ENCODE results near the gene PCDHB14. TPM values are rescaled to one million over a fixed set of nuclear protein-coding genes. Genes with fewer than 3 reads are reported as not detected.
"Not testable (repeated sequence)": the region's sequence is repeated elsewhere in the genome, so short reads cannot be mapped to it uniquely, and the experiment has no call there.

The PCDHB14 gene
- total and polyA plus RNA-seq, 2 of the 4 experiments (the other 2 are of a cell fraction): 0.18 to 0.36 TPM

DNA sequence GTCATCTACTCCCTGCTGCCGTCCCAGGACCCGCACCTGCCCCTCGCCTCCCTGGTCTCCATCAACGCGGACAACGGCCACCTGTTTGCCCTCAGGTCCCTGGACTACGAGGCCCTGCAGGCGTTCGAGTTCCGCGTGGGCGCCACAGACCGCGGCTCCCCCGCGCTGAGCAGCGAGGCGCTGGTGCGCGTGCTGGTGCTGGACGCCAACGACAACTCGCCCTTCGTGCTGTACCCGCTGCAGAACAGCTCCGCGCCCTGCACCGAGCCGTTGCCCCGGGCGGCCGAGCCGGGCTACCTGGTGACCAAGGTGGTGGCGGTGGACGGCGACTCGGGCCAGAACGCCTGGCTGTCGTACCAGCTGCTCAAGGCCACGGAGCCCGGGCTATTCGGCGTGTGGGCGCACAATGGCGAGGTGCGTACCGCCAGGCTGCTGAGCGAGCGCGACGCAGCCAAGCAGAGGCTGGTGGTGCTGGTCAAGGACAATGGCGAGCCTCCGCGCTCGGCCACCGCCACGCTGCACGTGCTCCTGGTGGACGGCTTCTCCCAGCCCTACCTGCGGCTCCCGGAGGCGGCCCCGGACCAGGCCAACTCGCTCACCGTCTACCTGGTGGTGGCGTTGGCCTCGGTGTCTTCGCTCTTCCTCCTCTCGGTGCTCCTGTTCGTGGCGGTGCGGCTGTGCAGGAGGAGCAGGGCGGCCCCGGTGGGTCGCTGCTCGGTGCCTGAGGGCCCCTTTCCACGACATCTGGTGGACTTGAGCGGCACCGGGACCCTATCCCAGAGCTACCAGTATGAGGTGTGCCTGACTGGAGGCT is 48.6 kb upstream of the PCDHB14 start:
- H3K14ac ChIP-seq (replicated peaks; ENCODE audit: low read depth, low read length); H3K4me3 ChIP-seq (ENCODE audit: insufficient read depth, low read depth, low read length); CTCF ChIA-PET; H3K56ac ChIP-seq (ENCODE audit: extremely low read depth, insufficient read depth, low read length); ATAC-seq (ENCODE audit: low read depth); H3K9ac ChIP-seq (ENCODE audit: low read depth, low read length); H3K36me3 ChIP-seq (ENCODE audit: control insufficient read depth, insufficient read depth, low read length); H3K9me1 ChIP-seq (ENCODE audit: insufficient read depth, low read length); H4K20me1 ChIP-seq (ENCODE audit: insufficient read depth, low read length); H2BK15ac ChIP-seq (ENCODE audit: low read depth, low read length); H4K5ac ChIP-seq (ENCODE audit: low read depth, low read length); H2BK5ac ChIP-seq (ENCODE audit: low read depth, low read length, poor library complexity, severe bottlenecking); H3K4ac ChIP-seq (ENCODE audit: low read depth, low read length); H3K18ac ChIP-seq (ENCODE audit: low read depth, low read length); H4K91ac ChIP-seq (ENCODE audit: insufficient read depth, low read depth, low read length); H3K4me1 ChIP-seq (ENCODE audit: control insufficient read depth, insufficient read depth, low read length); H2BK120ac ChIP-seq (ENCODE audit: low read depth, low read length); H2AK9ac ChIP-seq (replicated peaks; ENCODE audit: low read depth, low read length, poor library complexity); H4K8ac ChIP-seq (ENCODE audit: low read depth in 2 of 2, low read length in 2 of 2); H2BK20ac ChIP-seq (ENCODE audit: low read depth, low read length); BruUV-seq (replicated peaks); DNase-seq; H3K27ac ChIP-seq (ENCODE audit: insufficient read depth, low read length); dilution Hi-C loops (cut with HindIII; ENCODE audit: low sequenced_read_pairs, unreplicated experiment); H2AFZ ChIP-seq (replicated peaks; ENCODE audit: low read length, poor library complexity); H3K27me3 ChIP-seq (ENCODE audit: control insufficient read depth, insufficient read depth, low read length); H3K79me1 ChIP-seq (ENCODE audit: low read depth in 1 of 2, low read length in 2 of 2); H3K4me2 ChIP-seq (ENCODE audit: low read depth, low read length); POLR2A ChIA-PET (ENCODE audit: unreplicated experiment); intact Hi-C loops (cut with micrococcal nuclease); H3K23ac ChIP-seq (ENCODE audit: low read depth, low read length); H2AK5ac ChIP-seq (ENCODE audit: low read depth, low read length); in situ Hi-C loops (cut with MboI; ENCODE audit: low sequenced_read_pairs): not testable (repeated sequence)
- 50% methylated on average over 25 of the region's 79 CpGs; no CpG with 5 or more reads in 1 of the 2 experiments for WGBS, 2 experiments (ENCODE audit: extremely low coverage in 2 of 2, insufficient read length in 1 of 2)
- H3K9me3 ChIP-seq (ENCODE audit: control insufficient read depth, insufficient read depth, low read length): peaks cover 15% of the 10 kb centered on the region; the same call in 1 of the 2 replicates

Measured in IMR-90 (cell line).